Colonic mucosa (tissue), 4 donors: ENCODE data around the gene RAB11A. TPM values are rescaled to one million over a fixed set of nuclear protein-coding genes. Genes with fewer than 3 reads are reported as not detected.

Source experiments
- DNase-seq: peaks from one replicate; pipeline ENCODE4 v3.0.0-alpha.2; 2020
- H3K27ac ChIP-seq: fragments of 200-600 bp; one replicate; pipeline ENCODE4 v1.8.0; 2021
- H3K27me3 ChIP-seq: fragments of 200-600 bp; one replicate; pipeline ENCODE4 v1.8.0; 2021
- H3K36me3 ChIP-seq: fragments of 200-600 bp; one replicate; pipeline ENCODE4 v1.8.0; 2021
- H3K4me1 ChIP-seq: fragments of 200-600 bp; one replicate; pipeline ENCODE4 v1.8.0; 2021; ENCODE audit warnings: mild to moderate bottlenecking
- H3K4me3 ChIP-seq: fragments of 200-600 bp; one replicate; pipeline ENCODE4 v1.8.0; 2021
- H3K9ac ChIP-seq, 2 donors: one replicate each; pipeline ENCODE4 v1.7.0; 2013; ENCODE audit warnings: control low read depth in 2 of 2, low read depth in 2 of 2, low read length in 2 of 2
- H3K9me3 ChIP-seq: fragments of 200-600 bp; one replicate; pipeline ENCODE4 v1.8.0; 2021
- intact Hi-C: fragments of 100-400 bp; cut with DNase I; formaldehyde crosslinking; loops from one replicate; pipeline ENCODE4 v1.14.1; 2022
- total RNA-seq, 2 donors: library from RNA; stranded (reverse); fragmentation: NEBNext Ultra II Directional in 1 of 2; extraction: Animal tissue kit (Norgen Biotek cat#: 25700) in 1 of 2; gene quantifications; one replicate each; pipeline ENCODE4 v1.2.1, GENCODE V29; 2021
- TF ChIP-seq, protein P1 (sequence below): fragments of 200-600 bp; IDR thresholded peaks from one replicate; pipeline ENCODE4 v1.8.0; 2022; ENCODE audit warnings: antibody characterized with exemption, mild to moderate bottlenecking
- donor health status: healthy.
- donor health status: DM: no; HTN: no; CAD: no.
- donor health status: DM: no; HTN: no; CAD: no.

Gene RAB11A
- total RNA-seq, 2 donors from 2014 or later, result 299 to 377 TPM

DNA sequence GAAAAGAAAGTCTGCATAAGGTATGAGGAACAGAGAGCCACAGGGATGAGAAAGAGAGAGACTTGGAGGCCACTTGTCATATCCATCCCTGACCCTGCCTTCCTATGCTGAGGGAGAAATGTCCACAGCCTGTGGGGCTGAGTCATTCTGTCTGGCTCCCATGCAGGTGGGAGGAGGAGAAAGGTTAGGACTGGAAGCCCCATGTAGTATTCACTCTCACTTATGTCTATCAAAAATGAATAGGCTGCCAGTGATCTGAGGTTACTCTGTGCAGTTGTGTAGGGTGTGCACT, 71.3 kb downstream of the RAB11A start:
- TF ChIP-seq, protein P1, sequence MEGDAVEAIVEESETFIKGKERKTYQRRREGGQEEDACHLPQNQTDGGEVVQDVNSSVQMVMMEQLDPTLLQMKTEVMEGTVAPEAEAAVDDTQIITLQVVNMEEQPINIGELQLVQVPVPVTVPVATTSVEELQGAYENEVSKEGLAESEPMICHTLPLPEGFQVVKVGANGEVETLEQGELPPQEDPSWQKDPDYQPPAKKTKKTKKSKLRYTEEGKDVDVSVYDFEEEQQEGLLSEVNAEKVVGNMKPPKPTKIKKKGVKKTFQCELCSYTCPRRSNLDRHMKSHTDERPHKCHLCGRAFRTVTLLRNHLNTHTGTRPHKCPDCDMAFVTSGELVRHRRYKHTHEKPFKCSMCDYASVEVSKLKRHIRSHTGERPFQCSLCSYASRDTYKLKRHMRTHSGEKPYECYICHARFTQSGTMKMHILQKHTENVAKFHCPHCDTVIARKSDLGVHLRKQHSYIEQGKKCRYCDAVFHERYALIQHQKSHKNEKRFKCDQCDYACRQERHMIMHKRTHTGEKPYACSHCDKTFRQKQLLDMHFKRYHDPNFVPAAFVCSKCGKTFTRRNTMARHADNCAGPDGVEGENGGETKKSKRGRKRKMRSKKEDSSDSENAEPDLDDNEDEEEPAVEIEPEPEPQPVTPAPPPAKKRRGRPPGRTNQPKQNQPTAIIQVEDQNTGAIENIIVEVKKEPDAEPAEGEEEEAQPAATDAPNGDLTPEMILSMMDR, result no peak
- Histone ChIP-seq H3K27ac (no peak overlapping the region), H3K4me1 (no peaks in the 10 kb centered on the region), H3K27me3 (no peaks in the 10 kb centered on the region), H3K9ac (no peak overlapping the region), H3K9me3 (no peaks in the 10 kb centered on the region), H3K36me3 (no peaks in the 10 kb centered on the region), H3K4me3 (no peak overlapping the region)
- intact Hi-C loops, result no loop called here
- DNase-seq, result no peak

Other genes with a start within 250 kb of the RAB11A start
- 1 to 10 TPM; 5.5 to 7.1 TPM for gene SLC24A1, start 247.6 kb upstream of the RAB11A start, total RNA-seq
- gene DENND4A, start 77.2 kb upstream of the RAB11A start, total RNA-seq, result 10 to 100 TPM; 15.7 to 21.8 TPM